ENCODE results near the gene DDX47. TPM values are rescaled to one million over a fixed set of nuclear protein-coding genes. Genes with fewer than 3 reads are reported as not detected.

The DDX47 gene
- total RNA-seq = 100 to 1,000 TPM in 1 of 2 donors, 10 to 100 TPM in 1; 92.3 to 154 TPM
- polyA plus RNA-seq (2013, experiment 1 of 2) = 65.1 TPM
- 59.8 TPM for polyA plus RNA-seq (2013, experiment 2 of 2)
- long read RNA-seq, experiment 1, transcript DDX47-202 (12 exons, 1,817 nt) = major isoform, 19 of 36 reads
- long read RNA-seq, experiment 1, partial matches to known transcripts = 17 of 36 reads
- long read RNA-seq, experiment 1, other reads (novel, unspliced or antisense) = 0 of 36 reads
- long read RNA-seq, experiment 2, transcript DDX47-202 (12 exons, 1,817 nt) = major isoform, 153 of 169 reads
- long read RNA-seq, experiment 2, partial matches to known transcripts = 9 of 169 reads
- long read RNA-seq, experiment 2, other reads (novel, unspliced or antisense) = 2 of 169 reads
- long read RNA-seq, experiment 3, transcript DDX47-212 (11 exons, 2,357 nt) = minor isoform, 15 of 698 reads
- long read RNA-seq, experiment 3, transcript DDX47-202 (12 exons, 1,817 nt) = major isoform, 658 of 698 reads
- long read RNA-seq, experiment 3, partial matches to known transcripts = 14 of 698 reads
- long read RNA-seq, experiment 3, other reads (novel, unspliced or antisense) = 6 of 698 reads
- long read RNA-seq, experiment 4, transcript DDX47-202 (12 exons, 1,817 nt) = major isoform, 128 of 136 reads
- long read RNA-seq, experiment 4, partial matches to known transcripts = 6 of 136 reads
- long read RNA-seq, experiment 4, other reads (novel, unspliced or antisense) = 0 of 136 reads

- peaks cover 48% of the 10 kb centered on the region for H3K4me1 Mint-ChIP-seq
- peaks cover 39% of the 10 kb centered on the region for H3K36me3 Mint-ChIP-seq (ENCODE audit: low read depth)
- peak within 1 kb of the TSS; percentile 85 for H3K9ac ChIP-seq (ENCODE audit: extremely low read depth, low read length, poor library complexity, severe bottlenecking)
- H3K27ac Mint-ChIP-seq = peak within 1 kb of the TSS; percentile 98
- no peaks in the 10 kb centered on the region for H3K27me3 Mint-ChIP-seq (ENCODE audit: insufficient read depth)
- no peaks in the 10 kb centered on the region for H3K9me3 ChIP-seq (ENCODE audit: control insufficient read depth, low read length)
- H3K9me3 Mint-ChIP-seq = no peaks in the 10 kb centered on the region
- 5 to 6% methylated on average over 21 to 35 of the region's 35 CpGs for WGBS, 2 experiments (ENCODE audit: insufficient coverage in 1 of 2, insufficient read length in 1 of 2)
- TF ChIP-seq CTCF (conservative IDR thresholded peaks at IDR 0.05) = peak; percentile 99
- peak; percentile 100 for DNase-seq
- H3K4me3 ChIP-seq (ENCODE audit: low read length) = peak within 1 kb of the TSS; percentile 96
- no peaks in the 10 kb centered on the region for H3K27me3 ChIP-seq (ENCODE audit: control insufficient read depth, insufficient read depth, low read length, poor library complexity, severe bottlenecking)
- H3K36me3 ChIP-seq (ENCODE audit: control insufficient read depth, insufficient read depth, low read length) = peaks cover 38% of the 10 kb centered on the region
- peaks cover 6% of the 10 kb centered on the region for H3K4me1 ChIP-seq (ENCODE audit: control insufficient read depth, insufficient read depth, low read length)
- H3K4me3 Mint-ChIP-seq = peak within 1 kb of the TSS; percentile 99
- H3K27ac ChIP-seq (ENCODE audit: low read depth, low read length) = no peak within 1 kb of the TSS
Measured at GRCh38 chr12:12813120-12814101, at the start of gene DDX47. Gene DDX47, plus strand, starts transcription at chr12:12813346. Its CDS starts 22 bp downstream, at chr12:12813368.

DNA sequence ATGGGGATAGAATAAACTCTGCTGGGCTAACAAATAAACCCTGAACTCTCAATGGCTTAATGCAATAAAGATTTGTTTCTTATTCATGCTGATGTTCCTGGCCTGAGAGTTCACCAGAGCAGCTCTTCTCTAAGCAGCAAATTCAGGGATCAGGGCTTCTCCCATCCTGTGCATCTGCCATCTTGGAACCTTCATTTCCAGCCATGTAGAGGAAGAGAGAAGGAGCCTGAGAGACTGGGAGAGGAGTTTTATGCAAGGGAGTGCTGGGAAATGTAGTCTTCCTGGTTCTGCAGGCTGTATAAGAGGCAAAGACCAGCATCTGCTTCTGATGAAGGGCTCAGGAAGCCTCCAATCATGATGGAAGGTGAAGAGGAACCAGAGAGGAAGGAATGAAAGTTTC lies 48.3 kb upstream of the DDX47 start:
- no peak overlapping the region for H3K4me3 Mint-ChIP-seq
- peaks cover 4% of the 10 kb centered on the region for H3K27me3 Mint-ChIP-seq (ENCODE audit: insufficient read depth)
- H3K36me3 ChIP-seq (ENCODE audit: control insufficient read depth, insufficient read depth, low read length) = no peaks in the 10 kb centered on the region
- H3K9ac ChIP-seq (ENCODE audit: extremely low read depth, low read length, poor library complexity, severe bottlenecking) = no peak overlapping the region
- TF ChIP-seq CTCF (conservative IDR thresholded peaks at IDR 0.05) = no peak
- H3K9me3 Mint-ChIP-seq = peaks cover 2% of the 10 kb centered on the region
- H3K27ac ChIP-seq (ENCODE audit: low read depth, low read length) = no peak overlapping the region
- H3K27ac Mint-ChIP-seq = no peak overlapping the region
- peaks cover 5% of the 10 kb centered on the region for H3K4me1 Mint-ChIP-seq
- DNase-seq = peak; percentile 55
- H3K4me1 ChIP-seq (ENCODE audit: control insufficient read depth, insufficient read depth, low read length) = no peaks in the 10 kb centered on the region
- H3K4me3 ChIP-seq (ENCODE audit: low read length) = no peak overlapping the region
- H3K9me3 ChIP-seq (ENCODE audit: control insufficient read depth, low read length) = peaks cover 7% of the 10 kb centered on the region
- no peaks in the 10 kb centered on the region for H3K27me3 ChIP-seq (ENCODE audit: control insufficient read depth, insufficient read depth, low read length, poor library complexity, severe bottlenecking)
- H3K36me3 Mint-ChIP-seq (ENCODE audit: low read depth) = no peaks in the 10 kb centered on the region

- Mint-ChIP-seq H3K4me1 (peaks cover 12% of the 10 kb centered on the region), H3K27me3 (ENCODE audit: insufficient read depth) (no peaks in the 10 kb centered on the region), H3K27ac (no peak overlapping the region), H3K9me3 (peaks cover 13% of the 10 kb centered on the region), H3K4me3 (no peak overlapping the region), H3K36me3 (ENCODE audit: low read depth) (peaks cover 3% of the 10 kb centered on the region)
- peaks cover 26% of the 10 kb centered on the region for H3K9me3 ChIP-seq (ENCODE audit: control insufficient read depth, low read length)
- DNase-seq = no peak
- 86% methylated on average over 5 of the region's 6 CpGs; no CpG with 5 or more reads in 1 of the 2 experiments for WGBS, 2 experiments (ENCODE audit: insufficient coverage in 1 of 2, insufficient read length in 1 of 2)
- H3K27ac ChIP-seq (ENCODE audit: low read depth, low read length) = no peak overlapping the region
- H3K4me1 ChIP-seq (ENCODE audit: control insufficient read depth, insufficient read depth, low read length) = peaks cover 6% of the 10 kb centered on the region
- no peak overlapping the region for H3K9ac ChIP-seq (ENCODE audit: extremely low read depth, low read length, poor library complexity, severe bottlenecking)
- peaks cover 7% of the 10 kb centered on the region for H3K36me3 ChIP-seq (ENCODE audit: control insufficient read depth, insufficient read depth, low read length)
- TF ChIP-seq CTCF (conservative IDR thresholded peaks at IDR 0.05) = no peak
- no peaks in the 10 kb centered on the region for H3K27me3 ChIP-seq (ENCODE audit: control insufficient read depth, insufficient read depth, low read length, poor library complexity, severe bottlenecking)
- H3K4me3 ChIP-seq (ENCODE audit: low read length) = no peak overlapping the region
Measured at GRCh38 chr12:12770262-12770661, 42.9 kb upstream of the DDX47 start.

All from endodermal cell (in vitro differentiated cells).